HepG2 (cell line): ENCODE data around the gene TMEM80. TPM values are rescaled to one million over a fixed set of nuclear protein-coding genes. Genes with fewer than 3 reads are reported as not detected.
A peak's percentile ranks its signal among the peaks of the same experiment; 100 is the strongest.

Source experiments
- BRD4 ChIP-seq: sonication (generic); formaldehyde crosslinking; IDR thresholded peaks from 2 replicates; pipeline ENCODE4 v1.4.0; 2020; ENCODE audit warnings: missing genetic modification reagents
- CENPBD1 ChIP-seq: sonication (generic); formaldehyde crosslinking; IDR thresholded peaks from 2 replicates; pipeline ENCODE4 v1.8.0; 2022; ENCODE audit warnings: missing genetic modification reagents, low read depth, mild to moderate bottlenecking, borderline replicate concordance
- ELF4 ChIP-seq: sonication (generic); formaldehyde crosslinking; IDR thresholded peaks from 2 replicates; pipeline ENCODE4 v1.5.0; 2020; ENCODE audit warnings: missing genetic modification reagents, mild to moderate bottlenecking, moderate library complexity, borderline replicate concordance
- GATAD1 ChIP-seq: IDR thresholded peaks from 2 replicates; pipeline ENCODE4 v1.6.1; 2016; ENCODE audit warnings: missing genetic modification reagents, missing compliant biosample characterization
- GMEB2 ChIP-seq: IDR thresholded peaks from 2 replicates; pipeline ENCODE4 v1.6.1; 2016; ENCODE audit warnings: missing biosample characterization, missing genetic modification reagents, low read depth
- PAF1 ChIP-seq: IDR thresholded peaks from 2 replicates; pipeline ENCODE4 v1.6.1; 2016; ENCODE audit warnings: missing genetic modification reagents, missing compliant biosample characterization
- RFX5 ChIP-seq: IDR thresholded peaks from 2 replicates; pipeline ENCODE4 v1.6.1; 2011; ENCODE audit warnings: low read depth, low read length, improper control_type of control experiment
- RFXAP ChIP-seq: sonication (generic); formaldehyde crosslinking; IDR thresholded peaks from 2 replicates; pipeline ENCODE4 v1.4.0; 2020; ENCODE audit warnings: missing genetic modification reagents, borderline replicate concordance
- TEAD3 ChIP-seq: optimal IDR thresholded peaks from 2 replicates; pipeline ENCODE3; 2016; ENCODE audit warnings: borderline replicate concordance
- UBTF ChIP-seq: sonication (generic); formaldehyde crosslinking; IDR thresholded peaks from 2 replicates; pipeline ENCODE4 v1.4.0; 2020; ENCODE audit warnings: mild to moderate bottlenecking, missing genetic modification reagents
- ZFP90 ChIP-seq: sonication (generic); formaldehyde crosslinking; IDR thresholded peaks from 2 replicates; pipeline ENCODE4 v1.8.0; 2022; ENCODE audit warnings: missing genetic modification reagents, mild to moderate bottlenecking, inconsistent platforms, borderline replicate concordance
- ZNF160 ChIP-seq: sonication (generic); formaldehyde crosslinking; IDR thresholded peaks from 2 replicates; pipeline ENCODE4 v1.8.0; 2022; ENCODE audit warnings: mild to moderate bottlenecking, inconsistent platforms, missing genetic modification reagents
- ZNF30 ChIP-seq: sonication (generic); formaldehyde crosslinking; IDR thresholded peaks from 2 replicates; pipeline ENCODE4 v1.5.0; 2020; ENCODE audit warnings: mild to moderate bottlenecking, missing genetic modification reagents
- ZNF564 ChIP-seq: sonication (generic); formaldehyde crosslinking; IDR thresholded peaks from 2 replicates; pipeline ENCODE4 v1.8.1; 2023; ENCODE audit warnings: mild to moderate bottlenecking, missing genetic modification reagents
- ZSCAN31 ChIP-seq: sonication (generic); formaldehyde crosslinking; IDR thresholded peaks from 2 replicates; pipeline ENCODE4 v1.5.0; 2020; ENCODE audit warnings: low read depth, mild to moderate bottlenecking, missing genetic modification reagents
- polyA plus RNA-seq, 8 experiments: library from polyadenylated mRNA; depleted of rRNA in 3 of 8; stranded (reverse) in 7 of 8; unstranded in 1 of 8; fragments of >200 nt; fragmentation: Illumina TruSeq in 4 of 8; extraction: Trizol in 4 of 8; gene quantifications; 2 replicates each; pipeline versions ENCODE4 v1.2.1 to v1.2.3, GENCODE V29; 2011 to 2016; ENCODE audit warnings: low read depth in 4 of 8, missing spikeins in 1 of 8, mixed read lengths in 1 of 8; ENCODE audit not compliant: insufficient read depth in 1 of 8
- total RNA-seq, 5 experiments: library from RNA; depleted of rRNA; stranded (reverse); fragments of >200 nt; fragmentation: Illumina TruSeq; extraction: Trizol; gene quantifications; 2 replicates each; pipeline ENCODE4 v1.2.3, GENCODE V29; 2016; ENCODE audit warnings: low read depth in 1 of 5
- TF ChIP-seq, protein P1 (sequence below): IDR thresholded peaks from 2 replicates; pipeline ENCODE4 v1.6.1; 2016; ENCODE audit warnings: mild to moderate bottlenecking

Gene TMEM80
- total and polyA plus RNA-seq, 2 of the 13 experiments (the other 11 are each of a cell fraction or from before 2014, with no cell fraction given) = 5.6 to 17.1 TPM

- TF ChIP-seq, protein P1, sequence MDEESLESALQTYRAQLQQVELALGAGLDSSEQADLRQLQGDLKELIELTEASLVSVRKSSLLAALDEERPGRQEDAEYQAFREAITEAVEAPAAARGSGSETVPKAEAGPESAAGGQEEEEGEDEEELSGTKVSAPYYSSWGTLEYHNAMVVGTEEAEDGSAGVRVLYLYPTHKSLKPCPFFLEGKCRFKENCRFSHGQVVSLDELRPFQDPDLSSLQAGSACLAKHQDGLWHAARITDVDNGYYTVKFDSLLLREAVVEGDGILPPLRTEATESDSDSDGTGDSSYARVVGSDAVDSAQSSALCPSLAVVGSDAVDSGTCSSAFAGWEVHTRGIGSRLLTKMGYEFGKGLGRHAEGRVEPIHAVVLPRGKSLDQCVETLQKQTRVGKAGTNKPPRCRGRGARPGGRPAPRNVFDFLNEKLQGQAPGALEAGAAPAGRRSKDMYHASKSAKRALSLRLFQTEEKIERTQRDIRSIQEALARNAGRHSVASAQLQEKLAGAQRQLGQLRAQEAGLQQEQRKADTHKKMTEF (CRISPR knock-in tag) = peak; percentile 71; the same call in 1 of the 2 replicates
- TF ChIP-seq BRD4 (CRISPR knock-in tag) (no peak; the same call in 1 of the 2 replicates), GATAD1 (0 out of 2 replicates have a peak, but pooled peaks have one; percentile 55), ELF4 (CRISPR knock-in tag) (no peak), ZNF160 (CRISPR knock-in tag) (0 out of 2 replicates have a peak, but pooled peaks have one; percentile 20), ZNF30 (CRISPR knock-in tag) (no peak), CENPBD1 (CRISPR knock-in tag) (no peak), ZNF564 (peak; percentile 58; the same call in 1 of the 2 replicates), RFXAP (CRISPR knock-in tag) (0 out of 2 replicates have a peak, but pooled peaks have one; percentile 24), ZSCAN31 (CRISPR knock-in tag) (0 out of 2 replicates have a peak, but pooled peaks have one; percentile 20), UBTF (CRISPR knock-in tag) (peak; percentile 80), ZFP90 (CRISPR knock-in tag) (no peak), GMEB2 (no peak), PAF1 (CRISPR knock-in tag) (no peak), TEAD3 (no peak), RFX5 (no peak)
These were observed at the start of gene TMEM80 (continued) for GRCh38 chr11:695538-696248.
